RWPE2 (cell line): ENCODE measurements around the gene RNF2.
"Not testable (repeated sequence)": the region's sequence is repeated elsewhere in the genome, so short reads cannot be mapped to it uniquely, and the experiment has no call there.

Experiments used
- ATAC-seq: fragments of 200-7000 bp; cut with Tn5 transposase; 3 replicates; pipeline ENCODE4 v1.9.1; 2021; ENCODE audit warnings: low read depth
- DNase-seq: peaks from one replicate; pipeline ENCODE4 v3.0.0-alpha.2; 2020; ENCODE audit warnings: low spot score
- H3K27ac ChIP-seq: fragments of 450-650 bp; 2 replicates; pipeline ENCODE4 v1.5.1; 2017; ENCODE audit warnings: mild to moderate bottlenecking; ENCODE audit not compliant: poor library complexity, severe bottlenecking
- H3K27me3 ChIP-seq: fragments of 250-450 bp; sonication (Bioruptor Pico); 2 replicates; pipeline ENCODE4 v1.5.1; 2021; ENCODE audit warnings: mild to moderate bottlenecking, moderate library complexity; ENCODE audit not compliant: insufficient read depth, poor library complexity, severe bottlenecking
- H3K36me3 ChIP-seq: fragments of 250-450 bp; sonication (Bioruptor Pico); 2 replicates; pipeline ENCODE4 v1.5.1; 2020; ENCODE audit warnings: low read depth, mild to moderate bottlenecking, moderate library complexity
- H3K4me1 ChIP-seq: fragments of 250-450 bp; sonication (Bioruptor Pico); 2 replicates; pipeline ENCODE4 v1.5.1; 2021; ENCODE audit warnings: mild to moderate bottlenecking, moderate library complexity; ENCODE audit not compliant: insufficient read depth, poor library complexity, severe bottlenecking
- H3K4me3 ChIP-seq: fragments of 250-450 bp; sonication (Bioruptor Pico); 2 replicates; pipeline ENCODE4 v1.5.1; 2021; ENCODE audit warnings: mild to moderate bottlenecking, moderate library complexity; ENCODE audit not compliant: severe bottlenecking
- H3K9me3 ChIP-seq: fragments of 250-450 bp; sonication (Bioruptor Pico); 2 replicates; pipeline ENCODE4 v1.5.1; 2021; ENCODE audit warnings: mild to moderate bottlenecking, moderate library complexity; ENCODE audit not compliant: severe bottlenecking
- TF ChIP-seq, protein P1 (sequence below): fragments of 450-650 bp; IDR thresholded peaks from one replicate; pipeline ENCODE4 v1.5.1; 2017; ENCODE audit warnings: mild to moderate bottlenecking, moderate library complexity; ENCODE audit not compliant: poor library complexity, severe bottlenecking

The RNF2 gene

DNA sequence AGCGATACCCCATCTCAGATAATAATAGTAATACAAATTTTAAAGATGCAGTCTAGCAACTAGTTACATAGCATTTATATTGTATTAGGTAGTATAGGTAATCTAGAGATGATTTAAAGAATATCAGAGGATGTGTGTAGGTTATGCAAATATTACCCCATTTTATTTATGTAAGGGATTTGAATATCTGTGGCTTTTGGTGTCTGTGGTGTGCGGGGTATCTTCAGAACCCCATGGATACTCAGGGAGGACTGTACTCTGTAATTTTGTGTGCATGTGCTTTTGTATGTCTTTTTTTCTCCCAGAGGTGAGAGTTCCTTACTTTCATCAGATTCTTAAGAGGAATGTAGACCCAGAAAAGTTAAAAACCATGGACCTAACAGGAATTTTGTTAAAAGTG, 12.8 kb downstream of the RNF2 start:
- TF ChIP-seq, protein P1, sequence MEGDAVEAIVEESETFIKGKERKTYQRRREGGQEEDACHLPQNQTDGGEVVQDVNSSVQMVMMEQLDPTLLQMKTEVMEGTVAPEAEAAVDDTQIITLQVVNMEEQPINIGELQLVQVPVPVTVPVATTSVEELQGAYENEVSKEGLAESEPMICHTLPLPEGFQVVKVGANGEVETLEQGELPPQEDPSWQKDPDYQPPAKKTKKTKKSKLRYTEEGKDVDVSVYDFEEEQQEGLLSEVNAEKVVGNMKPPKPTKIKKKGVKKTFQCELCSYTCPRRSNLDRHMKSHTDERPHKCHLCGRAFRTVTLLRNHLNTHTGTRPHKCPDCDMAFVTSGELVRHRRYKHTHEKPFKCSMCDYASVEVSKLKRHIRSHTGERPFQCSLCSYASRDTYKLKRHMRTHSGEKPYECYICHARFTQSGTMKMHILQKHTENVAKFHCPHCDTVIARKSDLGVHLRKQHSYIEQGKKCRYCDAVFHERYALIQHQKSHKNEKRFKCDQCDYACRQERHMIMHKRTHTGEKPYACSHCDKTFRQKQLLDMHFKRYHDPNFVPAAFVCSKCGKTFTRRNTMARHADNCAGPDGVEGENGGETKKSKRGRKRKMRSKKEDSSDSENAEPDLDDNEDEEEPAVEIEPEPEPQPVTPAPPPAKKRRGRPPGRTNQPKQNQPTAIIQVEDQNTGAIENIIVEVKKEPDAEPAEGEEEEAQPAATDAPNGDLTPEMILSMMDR: no peak
- H3K27ac ChIP-seq: no peak overlapping the region
- no peak for DNase-seq
- no peaks in the 10 kb centered on the region for H3K27me3 ChIP-seq
- no peak overlapping the region for H3K4me3 ChIP-seq
- H3K9me3 ChIP-seq: no peaks in the 10 kb centered on the region
- ATAC-seq: no peak
- H3K4me1 ChIP-seq: no peaks in the 10 kb centered on the region
- 0 out of 2 replicates have a peak, but pooled peaks cover 4% of the 10 kb centered on the region for H3K36me3 ChIP-seq

DNA sequence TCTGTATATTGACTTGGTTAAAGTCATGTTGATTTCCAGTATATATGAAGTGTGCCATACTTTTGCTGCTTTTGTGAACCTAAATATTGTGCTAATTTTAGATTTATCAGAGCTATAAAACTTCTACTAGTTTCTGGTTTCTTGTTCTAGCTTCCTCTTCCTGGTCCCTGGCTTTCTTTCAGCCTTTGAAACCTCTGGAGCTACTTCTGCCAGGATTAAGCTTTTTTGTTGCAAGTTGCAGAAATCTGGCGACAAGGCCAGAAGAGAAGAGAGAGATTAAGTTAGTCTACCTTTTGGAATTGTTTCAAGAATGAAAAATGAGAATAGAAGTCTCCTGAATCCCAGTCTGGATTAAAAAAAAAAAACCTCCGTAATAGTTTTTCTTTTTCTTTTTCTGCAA, 13.5 kb downstream of the RNF2 start:
- H3K9me3 ChIP-seq: no peaks in the 10 kb centered on the region
- H3K27me3 ChIP-seq: no peaks in the 10 kb centered on the region
- no peak for ATAC-seq
- DNase-seq: no peak
- no peak overlapping the region for H3K27ac ChIP-seq
- H3K36me3 ChIP-seq: 0 out of 2 replicates have a peak, but pooled peaks cover 4% of the 10 kb centered on the region
- H3K4me3 ChIP-seq: no peak overlapping the region
- TF ChIP-seq, protein P1: no peak
- no peaks in the 10 kb centered on the region for H3K4me1 ChIP-seq

DNA sequence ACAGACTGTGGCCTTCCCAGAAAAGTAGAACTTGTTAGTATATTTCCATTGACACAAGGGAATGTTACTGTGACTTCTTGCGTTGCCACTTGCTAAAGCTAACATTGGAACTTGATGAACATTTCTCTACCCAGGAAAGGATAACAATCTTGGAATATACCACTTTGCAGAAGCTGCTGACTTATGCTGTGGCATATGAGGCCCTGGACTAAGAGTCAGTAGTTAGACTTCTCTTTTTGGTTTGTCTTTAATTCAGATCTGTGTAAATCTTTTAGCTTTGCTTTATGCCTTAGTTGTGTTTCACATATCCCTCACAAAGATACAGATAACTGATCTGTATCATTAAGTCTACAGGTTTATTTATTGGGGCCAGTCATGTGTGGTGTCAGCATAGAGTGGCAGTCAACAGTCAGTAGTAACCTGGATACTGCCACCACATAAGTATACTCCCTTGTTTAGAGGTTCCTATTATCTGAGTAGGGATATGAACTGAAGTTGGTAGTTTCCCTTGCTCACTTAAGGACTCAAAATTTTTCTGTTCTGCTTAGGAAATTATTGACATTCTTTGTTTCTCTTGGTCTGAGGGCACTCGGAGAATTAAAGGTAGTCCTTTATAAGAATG, 14.7 kb downstream of the RNF2 start:
- Histone ChIP-seq H3K36me3 (no peaks in the 10 kb centered on the region), H3K4me3 (no peak overlapping the region), H3K4me1 (no peaks in the 10 kb centered on the region), H3K27me3 (no peaks in the 10 kb centered on the region), H3K27ac (no peak overlapping the region), H3K9me3 (no peaks in the 10 kb centered on the region)
- DNase-seq (no peak), ATAC-seq (no peak)
- TF ChIP-seq, protein P1: no peak

DNA sequence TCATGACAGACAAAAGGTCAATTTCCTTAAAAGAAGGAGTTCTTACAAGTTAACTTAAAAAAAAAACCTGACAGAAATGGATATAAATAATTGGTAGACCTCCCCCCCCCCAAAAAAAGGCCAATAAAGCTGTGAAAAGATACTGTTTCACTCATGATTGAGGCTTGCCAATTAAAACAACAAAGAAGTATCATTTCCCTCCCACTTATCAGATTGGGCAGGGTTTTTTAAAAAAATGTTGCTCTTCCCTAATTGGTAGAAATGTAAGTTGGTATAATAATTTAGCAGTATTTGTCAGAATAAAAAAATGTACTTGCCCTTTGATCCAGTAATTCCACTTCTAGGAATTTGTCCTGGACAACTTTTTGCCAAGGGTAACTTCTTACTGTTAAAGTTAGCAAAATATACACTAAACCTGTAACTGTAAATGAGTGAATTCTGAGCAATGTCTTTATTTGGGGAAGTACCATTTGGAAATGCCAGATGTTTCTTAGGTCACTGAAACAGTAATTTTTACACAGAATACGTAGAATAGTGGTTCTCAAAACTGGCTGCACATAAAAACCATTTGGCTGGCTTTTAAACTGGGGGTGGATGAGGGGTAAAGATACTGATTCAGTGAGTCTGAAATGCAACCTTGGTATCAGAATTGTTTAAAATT, 17.5 kb downstream of the RNF2 start:
- H3K27me3 ChIP-seq: no peaks in the 10 kb centered on the region
- ATAC-seq (no peak), DNase-seq (no peak)
- no peaks in the 10 kb centered on the region for H3K9me3 ChIP-seq
- TF ChIP-seq, protein P1: no peak
- H3K4me1 ChIP-seq: no peaks in the 10 kb centered on the region
- no peak overlapping the region for H3K27ac ChIP-seq
- H3K36me3 ChIP-seq: no peaks in the 10 kb centered on the region; the same call in 1 of the 2 replicates
- no peak overlapping the region for H3K4me3 ChIP-seq

DNA sequence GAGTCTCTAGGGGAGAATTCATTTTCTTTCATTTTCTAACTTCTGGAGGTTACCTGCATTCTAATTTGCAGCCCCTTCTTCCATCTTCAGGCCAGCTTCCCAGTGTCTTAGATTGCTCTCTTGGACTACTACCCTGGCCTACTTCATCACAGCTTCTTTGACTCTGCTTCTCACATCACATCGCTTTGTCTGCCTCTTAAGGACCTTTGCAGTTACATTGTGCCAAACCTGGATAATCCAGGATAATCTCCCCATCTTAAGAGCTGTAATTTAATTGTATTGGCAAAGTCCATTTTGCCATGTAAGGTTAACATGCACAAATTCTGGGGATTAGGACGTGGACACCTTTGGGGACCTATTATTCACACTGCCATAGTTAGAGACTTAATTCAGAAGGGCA, 18.4 kb downstream of the RNF2 start:
- Histone ChIP-seq H3K27ac (no peak overlapping the region), H3K27me3 (no peaks in the 10 kb centered on the region), H3K36me3 (no peaks in the 10 kb centered on the region; the same call in 1 of the 2 replicates), H3K4me1 (no peaks in the 10 kb centered on the region), H3K4me3 (no peak overlapping the region), H3K9me3 (no peaks in the 10 kb centered on the region)
- ATAC-seq (no peak), DNase-seq (no peak)
- TF ChIP-seq, protein P1: no peak

DNA sequence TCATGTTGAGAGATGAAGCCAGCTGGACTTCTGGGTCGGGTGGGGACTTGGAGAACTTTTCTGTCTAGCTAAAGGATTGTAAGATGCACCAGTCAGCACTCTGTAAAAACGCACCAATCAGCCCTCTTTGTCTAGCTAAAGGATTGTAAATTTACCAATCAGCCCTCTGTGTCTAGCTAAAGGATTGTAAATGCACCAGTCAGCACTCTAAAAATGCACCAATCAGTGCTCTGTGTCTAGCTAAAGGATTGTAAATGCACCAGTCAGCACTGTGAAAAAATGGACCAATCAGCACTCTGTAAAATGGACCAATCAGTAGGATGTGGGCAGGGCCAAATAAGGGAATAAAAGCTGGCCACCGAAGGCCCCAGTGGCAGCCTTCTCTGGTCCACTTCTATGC, 19.6 kb downstream of the RNF2 start:
- H3K27ac ChIP-seq, H3K9me3 ChIP-seq, H3K36me3 ChIP-seq, DNase-seq, H3K4me3 ChIP-seq, H3K27me3 ChIP-seq, ATAC-seq, H3K4me1 ChIP-seq: not testable (repeated sequence)
